ENCODE results near the gene CDK11A.
"Not testable (repeated sequence)": the region's sequence is repeated elsewhere in the genome, so short reads cannot be mapped to it uniquely, and the experiment has no call there.

The CDK11A gene

DNA sequence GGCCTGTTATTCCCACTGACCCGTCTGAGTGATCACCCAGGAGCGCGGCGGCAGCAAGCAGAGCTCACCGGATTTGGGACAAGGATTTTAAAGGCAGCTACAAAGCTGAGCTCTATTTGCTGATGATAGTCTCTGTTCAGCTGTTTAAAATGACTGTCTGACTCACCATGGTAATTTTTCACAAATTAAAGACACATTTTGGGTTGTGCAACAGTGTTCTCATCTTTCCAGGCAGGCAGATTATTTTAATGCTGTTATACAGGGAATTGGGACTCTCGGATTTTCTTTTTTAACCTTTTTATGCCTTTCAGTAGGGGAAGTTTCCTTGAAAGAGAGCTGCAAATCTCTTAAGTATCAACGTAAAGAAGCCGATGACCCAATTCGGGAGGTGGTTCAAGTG, 61.8 kb downstream of the CDK11A start:
- not testable (repeated sequence) for DNase-seq (ENCODE audit: low spot score)

- peak; percentile 97 for DNase-seq (ENCODE audit: low spot score)
These were observed 65.3 kb downstream of the CDK11A start, which contains the start of gene CDK11B for GRCh38 chr1:1658583-1659549. TSS of gene CDK11B (minus strand) at chr1:1659004. CDS start at chr1:1657485, 1,519 bp downstream.

Measured in germinal center (tissue), 1 donor.